ENCODE results near the gene NACC2.

GRCh38 chr9:136022731-136023409 is 72.2 kb downstream of the NACC2 start:
- TF ChIP-seq CTCF (IDR thresholded peaks at IDR 0.05; ENCODE audit: insufficient read depth, low read depth, low read length) (no peak), EZH2 (IDR thresholded peaks at IDR 0.05; ENCODE audit: insufficient read depth, low read length) (no peak)

Measured in astrocyte (in vitro differentiated cells and primary cell).